KMS-11 (cell line): ENCODE results near the gene PTGR3.

Source experiments
- H2AFZ ChIP-seq: fragments of 200-600 bp; sonication (generic); 2 replicates; pipeline ENCODE4 v1.6.1; 2016; ENCODE audit warnings: antibody characterized with exemption, mixed run types, low read depth
- H3K27ac ChIP-seq: fragments of 200-600 bp; sonication (generic); 2 replicates; pipeline ENCODE4 v1.6.1; 2016; ENCODE audit warnings: mild to moderate bottlenecking, mixed run types
- H3K27me3 ChIP-seq: fragments of 200-600 bp; sonication (generic); 2 replicates; pipeline ENCODE4 v1.6.1; 2017; ENCODE audit warnings: mild to moderate bottlenecking, low read depth, mixed run types, moderate library complexity; ENCODE audit not compliant: insufficient read depth
- H3K36me3 ChIP-seq: fragments of 200-600 bp; sonication (generic); 2 replicates; pipeline ENCODE4 v1.6.1; 2017; ENCODE audit warnings: mild to moderate bottlenecking, mixed run types; ENCODE audit not compliant: insufficient read depth
- H3K4me1 ChIP-seq: fragments of 200-600 bp; sonication (generic); 2 replicates; pipeline ENCODE4 v1.6.1; 2016; ENCODE audit warnings: mild to moderate bottlenecking, low read depth, mixed run types; ENCODE audit not compliant: poor library complexity, severe bottlenecking
- H3K4me2 ChIP-seq: fragments of 200-600 bp; sonication (generic); 2 replicates; pipeline ENCODE4 v1.7.0; 2016; ENCODE audit warnings: mild to moderate bottlenecking, mixed run types
- H3K4me3 ChIP-seq: fragments of 200-600 bp; sonication (generic); IDR thresholded peaks from 2 replicates; pipeline ENCODE4 v1.6.1; 2017; ENCODE audit warnings: low read depth, low read length, mixed read lengths; ENCODE audit not compliant: insufficient read depth
- H3K79me2 ChIP-seq: fragments of 200-600 bp; sonication (generic); 2 replicates; pipeline ENCODE4 v1.6.1; 2016; ENCODE audit warnings: low read depth, mixed run types; ENCODE audit not compliant: insufficient read depth
- H3K9ac ChIP-seq: fragments of 200-600 bp; sonication (generic); 2 replicates; pipeline ENCODE4 v1.6.1; 2016; ENCODE audit warnings: mild to moderate bottlenecking, mixed run types
- H4K20me1 ChIP-seq: fragments of 200-600 bp; sonication (generic); 2 replicates; pipeline ENCODE4 v1.6.1; 2016; ENCODE audit warnings: mild to moderate bottlenecking, mixed run types; ENCODE audit not compliant: insufficient read depth
- TF ChIP-seq, protein P1 (sequence below): fragments of 200-600 bp; sonication (generic); conservative IDR thresholded peaks from 2 replicates; pipeline ENCODE4 v1.6.1; 2017; ENCODE audit warnings: low read depth, mild to moderate bottlenecking, antibody characterized with exemption, low read length, moderate library complexity, mixed read lengths

Gene PTGR3

DNA sequence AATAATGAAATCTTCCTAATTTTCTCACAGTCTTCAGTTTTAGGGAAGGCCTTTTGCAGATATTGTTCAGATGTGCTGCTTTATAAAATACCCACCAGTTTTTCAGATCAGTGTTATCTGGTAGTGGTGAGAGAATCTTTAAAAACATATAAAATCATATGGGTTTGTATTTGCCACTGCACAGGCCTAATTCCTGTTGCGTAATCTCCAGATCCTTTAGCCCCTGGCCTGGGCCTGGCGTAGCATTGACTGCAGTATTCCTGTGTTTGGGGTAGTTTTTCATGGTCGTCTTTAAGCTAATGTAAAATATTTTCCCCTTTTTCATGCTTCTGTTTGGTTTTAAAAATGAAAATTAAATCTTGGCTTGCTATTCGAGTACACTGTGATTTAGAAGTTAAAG lies 44.8 kb upstream of the PTGR3 start:
- Histone ChIP-seq H3K27me3 (no peaks in the 10 kb centered on the region), H4K20me1 (no peaks in the 10 kb centered on the region), H3K27ac (no peak overlapping the region), H3K4me2 (no peak overlapping the region), H3K9ac (no peak overlapping the region), H3K4me3 (no peak overlapping the region), H3K4me1 (no peaks in the 10 kb centered on the region), H3K79me2 (peaks cover 14% of the 10 kb centered on the region; the same call in 1 of the 2 replicates), H2AFZ (no peak overlapping the region), H3K36me3 (no peaks in the 10 kb centered on the region)
- TF ChIP-seq, protein P1, sequence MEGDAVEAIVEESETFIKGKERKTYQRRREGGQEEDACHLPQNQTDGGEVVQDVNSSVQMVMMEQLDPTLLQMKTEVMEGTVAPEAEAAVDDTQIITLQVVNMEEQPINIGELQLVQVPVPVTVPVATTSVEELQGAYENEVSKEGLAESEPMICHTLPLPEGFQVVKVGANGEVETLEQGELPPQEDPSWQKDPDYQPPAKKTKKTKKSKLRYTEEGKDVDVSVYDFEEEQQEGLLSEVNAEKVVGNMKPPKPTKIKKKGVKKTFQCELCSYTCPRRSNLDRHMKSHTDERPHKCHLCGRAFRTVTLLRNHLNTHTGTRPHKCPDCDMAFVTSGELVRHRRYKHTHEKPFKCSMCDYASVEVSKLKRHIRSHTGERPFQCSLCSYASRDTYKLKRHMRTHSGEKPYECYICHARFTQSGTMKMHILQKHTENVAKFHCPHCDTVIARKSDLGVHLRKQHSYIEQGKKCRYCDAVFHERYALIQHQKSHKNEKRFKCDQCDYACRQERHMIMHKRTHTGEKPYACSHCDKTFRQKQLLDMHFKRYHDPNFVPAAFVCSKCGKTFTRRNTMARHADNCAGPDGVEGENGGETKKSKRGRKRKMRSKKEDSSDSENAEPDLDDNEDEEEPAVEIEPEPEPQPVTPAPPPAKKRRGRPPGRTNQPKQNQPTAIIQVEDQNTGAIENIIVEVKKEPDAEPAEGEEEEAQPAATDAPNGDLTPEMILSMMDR, result no peak

DNA sequence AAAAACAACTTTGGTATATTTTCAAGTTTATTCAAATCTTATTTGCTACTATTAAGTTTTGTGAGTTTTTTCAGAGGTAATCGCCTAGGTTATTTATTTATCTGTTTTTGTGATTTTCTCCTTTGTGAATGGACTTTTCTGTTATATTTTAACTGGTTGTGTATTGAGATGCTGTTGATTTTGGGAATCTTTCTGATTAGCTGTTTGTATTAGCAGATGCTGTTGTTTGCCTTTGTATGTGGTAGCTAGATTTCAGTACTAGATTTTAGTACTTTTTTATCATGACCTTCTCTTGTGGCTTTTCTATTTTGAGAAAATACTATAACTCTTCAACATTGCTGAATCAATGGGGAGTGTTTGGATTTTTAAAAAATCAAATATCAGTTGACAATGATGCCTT lies 44.1 kb upstream of the PTGR3 start:
- Histone ChIP-seq H3K36me3 (no peaks in the 10 kb centered on the region), H2AFZ (no peak overlapping the region), H3K4me1 (peaks cover 4% of the 10 kb centered on the region), H3K9ac (no peak overlapping the region), H3K27ac (no peak overlapping the region), H3K4me2 (no peak overlapping the region), H4K20me1 (no peaks in the 10 kb centered on the region), H3K27me3 (no peaks in the 10 kb centered on the region), H3K4me3 (no peak overlapping the region), H3K79me2 (peaks cover 14% of the 10 kb centered on the region; the same call in 1 of the 2 replicates)
- TF ChIP-seq, protein P1, result no peak

DNA sequence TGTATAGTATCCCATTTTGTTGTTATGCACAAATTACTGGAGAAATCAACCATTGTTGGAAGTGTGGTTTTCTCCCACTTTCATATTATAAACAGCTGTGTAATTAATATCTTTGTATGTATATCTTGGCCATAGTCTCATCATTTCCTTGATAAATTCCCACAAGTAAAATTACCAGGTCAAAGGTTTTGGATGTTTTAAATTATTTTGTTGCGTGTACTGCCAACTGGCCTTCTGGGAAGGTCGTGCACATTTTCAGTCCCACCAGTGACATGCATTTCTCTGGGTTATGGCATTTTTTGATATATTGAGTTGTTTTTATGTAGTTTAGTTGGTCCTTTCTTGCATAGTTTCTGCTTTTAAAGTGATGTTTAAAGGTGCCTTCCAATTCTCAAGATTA lies 43.2 kb upstream of the PTGR3 start:
- H4K20me1 ChIP-seq, result no peaks in the 10 kb centered on the region
- TF ChIP-seq, protein P1, result no peak
- no peak overlapping the region for H3K9ac ChIP-seq
- no peak overlapping the region for H3K4me3 ChIP-seq
- no peaks in the 10 kb centered on the region for H3K36me3 ChIP-seq
- H3K27me3 ChIP-seq, result no peaks in the 10 kb centered on the region
- no peak overlapping the region for H3K4me2 ChIP-seq
- peaks cover 11% of the 10 kb centered on the region for H3K4me1 ChIP-seq
- no peak overlapping the region for H3K27ac ChIP-seq
- H3K79me2 ChIP-seq, result peaks cover 14% of the 10 kb centered on the region; the same call in 1 of the 2 replicates
- H2AFZ ChIP-seq, result no peak overlapping the region

DNA sequence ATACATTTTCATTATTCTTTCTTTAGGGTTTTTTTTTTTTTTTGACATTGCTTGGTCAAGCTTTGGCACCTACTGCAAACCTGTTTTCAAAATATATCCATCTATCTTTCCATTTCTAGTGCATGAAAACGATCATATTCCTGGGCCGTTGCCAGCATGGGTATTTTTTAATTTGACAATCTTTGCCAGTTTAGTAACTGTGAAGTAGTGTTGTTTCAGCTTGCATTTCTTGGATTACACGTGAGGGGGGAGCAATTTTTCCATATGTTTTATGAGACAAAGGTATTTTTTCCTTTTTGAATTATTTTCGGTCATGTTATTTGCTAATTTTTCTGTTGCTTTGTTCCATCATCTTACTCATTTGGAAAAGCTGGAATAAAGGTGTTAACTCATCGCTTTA lies 42.5 kb upstream of the PTGR3 start:
- no peak overlapping the region for H3K27ac ChIP-seq
- no peaks in the 10 kb centered on the region for H3K27me3 ChIP-seq
- TF ChIP-seq, protein P1, result no peak
- H3K4me1 ChIP-seq, result peaks cover 11% of the 10 kb centered on the region
- no peak overlapping the region for H2AFZ ChIP-seq
- no peaks in the 10 kb centered on the region for H3K36me3 ChIP-seq
- no peak overlapping the region for H3K4me2 ChIP-seq
- peaks cover 14% of the 10 kb centered on the region; the same call in 1 of the 2 replicates for H3K79me2 ChIP-seq
- H4K20me1 ChIP-seq, result no peaks in the 10 kb centered on the region
- no peak overlapping the region for H3K9ac ChIP-seq
- H3K4me3 ChIP-seq, result no peak overlapping the region
